GM19468 (cell line): Measurements from ENCODE around the gene CFAP69.
"Not testable (repeated sequence)": the region's sequence is repeated elsewhere in the genome, so short reads cannot be mapped to it uniquely, and the experiment has no call there.

Experiments used
- ATAC-seq: cut with Tn5 transposase; IDR thresholded peaks from one replicate; pipeline ENCODE4 v1.9.1; 2021; ENCODE audit warnings: mild to moderate bottlenecking, moderate library complexity, moderate number of reproducible peaks; ENCODE audit not compliant: unreplicated experiment; ENCODE audit errors: extremely low read depth

Gene CFAP69

GRCh38 chr7:90322837-90323236 is 77.9 kb downstream of the CFAP69 start:
- ATAC-seq, result no peak

- no peak for ATAC-seq
Measured at GRCh38 chr7:90326500-90326899, 81.5 kb downstream of the CFAP69 start.

- ATAC-seq, result no peak
Measured at GRCh38 chr7:90334193-90334843, 89.3 kb downstream of the CFAP69 start.

GRCh38 chr7:90334926-90335325 is 90.0 kb downstream of the CFAP69 start:
- ATAC-seq, result not testable (repeated sequence)

- no peak for ATAC-seq
Measured at GRCh38 chr7:90337106-90337505, 92.1 kb downstream of the CFAP69 start.

DNA sequence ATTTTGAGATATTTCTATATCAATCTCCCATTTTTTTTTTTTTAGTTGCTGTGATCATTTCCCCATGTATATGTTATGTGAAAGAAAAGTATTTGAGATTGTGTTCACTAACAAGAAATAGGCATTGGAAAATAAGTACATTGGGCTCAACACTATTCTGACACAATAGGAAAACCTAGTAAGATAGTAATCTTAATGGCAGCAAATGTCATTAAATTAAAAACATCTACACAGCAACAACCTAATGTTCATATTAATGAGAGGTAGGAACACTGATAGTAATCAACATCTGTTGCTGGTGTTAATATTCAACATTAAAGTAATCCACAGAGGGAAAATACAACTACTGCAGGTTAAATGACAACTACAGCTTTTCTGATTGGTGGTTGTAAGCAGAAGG is 100.0 kb downstream of the CFAP69 start:
- ATAC-seq, result no peak

- ATAC-seq, result no peak
Measured at GRCh38 chr7:90345595-90346335, 100.8 kb downstream of the CFAP69 start.

- ATAC-seq, result peak; percentile 97
Measured at GRCh38 chr7:90346336-90347125, 101.6 kb downstream of the CFAP69 start, which contains the start of gene GTPBP10. Gene GTPBP10 (plus strand): TSS chr7:90346716. CDS start chr7:90346742, 26 bp downstream.

DNA sequence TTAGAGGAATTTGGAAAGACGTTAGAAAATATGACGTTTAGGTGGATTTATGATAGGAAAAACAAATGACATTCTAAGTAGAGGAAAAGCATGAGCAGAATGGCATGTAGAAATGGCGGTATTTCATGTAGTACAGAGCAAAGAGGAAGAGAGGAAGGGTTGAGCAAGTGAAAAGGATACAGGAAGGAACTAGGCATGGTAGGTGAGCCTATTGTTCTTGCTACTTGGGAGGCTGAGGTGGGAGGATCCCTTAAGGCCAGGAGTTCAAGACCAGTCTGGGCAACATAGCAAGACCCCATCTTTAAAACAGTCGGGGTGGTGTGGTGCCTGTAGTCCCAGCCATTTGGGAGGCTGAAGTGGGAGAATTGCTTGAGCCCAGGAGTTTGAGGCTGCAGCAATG is 102.8 kb downstream of the CFAP69 start:
- no peak for ATAC-seq

GRCh38 chr7:90349305-90349704 is 104.3 kb downstream of the CFAP69 start:
- no peak for ATAC-seq

DNA sequence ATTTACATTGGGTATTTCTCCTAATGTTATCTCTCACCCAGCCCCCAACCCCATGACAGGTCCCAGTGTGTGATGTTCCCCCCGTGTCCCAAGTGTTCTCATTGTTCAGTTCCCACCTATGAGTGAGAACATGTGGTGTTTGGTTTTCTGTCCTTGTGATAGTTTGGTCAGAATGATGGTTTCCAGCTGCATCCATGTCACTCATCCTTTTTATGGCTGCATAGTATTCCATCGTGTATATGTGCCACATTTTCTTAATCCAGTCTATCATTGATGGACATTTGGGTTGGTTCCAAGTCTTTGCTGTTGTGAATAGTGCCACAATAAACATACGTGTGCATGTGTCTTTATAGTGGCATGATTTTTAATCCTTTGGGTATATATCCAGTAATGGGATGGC is 105.1 kb downstream of the CFAP69 start:
- ATAC-seq, result not testable (repeated sequence)

DNA sequence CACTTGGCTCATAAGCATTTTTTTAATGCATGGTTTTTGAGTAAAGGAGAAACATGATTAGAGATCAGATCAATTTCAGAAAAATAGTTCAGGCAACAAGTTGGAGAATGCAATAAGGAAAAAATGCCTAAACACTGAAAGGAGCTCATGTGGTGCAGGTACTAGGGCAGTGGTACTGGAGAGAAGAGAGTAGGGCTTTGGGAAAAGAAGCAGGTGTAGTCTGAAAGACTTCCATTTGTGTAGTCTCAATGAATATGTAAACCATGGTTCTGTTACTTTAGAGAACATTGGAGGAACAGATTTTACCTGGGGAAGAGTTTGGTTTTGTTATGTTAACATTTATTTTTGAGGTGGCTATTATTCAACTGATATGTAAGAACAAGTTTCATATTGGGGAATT is 107.0 kb downstream of the CFAP69 start:
- ATAC-seq, result no peak
